ENCODE measurements around the gene SLC24A3.

Gene SLC24A3

GRCh38 chr20:19495905-19496703 is 283.7 kb downstream of the SLC24A3 start:
- no peak for TF ChIP-seq CTCF (IDR thresholded peaks at IDR 0.05; ENCODE audit: borderline replicate concordance, insufficient read depth, low read depth, low read length)
- H3K4me3 ChIP-seq (ENCODE audit: low read depth, low read length) = no peak overlapping the region

GRCh38 chr20:19497064-19497463 is 284.6 kb downstream of the SLC24A3 start:
- H3K4me3 ChIP-seq (ENCODE audit: low read depth, low read length) = no peak overlapping the region
- no peak for TF ChIP-seq CTCF (IDR thresholded peaks at IDR 0.05; ENCODE audit: borderline replicate concordance, insufficient read depth, low read depth, low read length)

- H3K4me3 ChIP-seq (ENCODE audit: low read depth, low read length) = no peak overlapping the region
- TF ChIP-seq CTCF (IDR thresholded peaks at IDR 0.05; ENCODE audit: borderline replicate concordance, insufficient read depth, low read depth, low read length) = no peak
Observed at GRCh38 chr20:19498756-19499155, 286.3 kb downstream of the SLC24A3 start.

- no peak for TF ChIP-seq CTCF (IDR thresholded peaks at IDR 0.05; ENCODE audit: borderline replicate concordance, insufficient read depth, low read depth, low read length)
- no peak overlapping the region for H3K4me3 ChIP-seq (ENCODE audit: low read depth, low read length)
Observed at GRCh38 chr20:19501476-19502115, 289.2 kb downstream of the SLC24A3 start.

GRCh38 chr20:19502169-19502568 is 289.7 kb downstream of the SLC24A3 start:
- TF ChIP-seq CTCF (IDR thresholded peaks at IDR 0.05; ENCODE audit: borderline replicate concordance, insufficient read depth, low read depth, low read length) = no peak
- no peak overlapping the region for H3K4me3 ChIP-seq (ENCODE audit: low read depth, low read length)

- no peak overlapping the region for H3K4me3 ChIP-seq (ENCODE audit: low read depth, low read length)
- TF ChIP-seq CTCF (IDR thresholded peaks at IDR 0.05; ENCODE audit: borderline replicate concordance, insufficient read depth, low read depth, low read length) = no peak
Observed at GRCh38 chr20:19504251-19504650, 291.8 kb downstream of the SLC24A3 start.

GRCh38 chr20:19506021-19506420 is 293.6 kb downstream of the SLC24A3 start:
- no peak for TF ChIP-seq CTCF (IDR thresholded peaks at IDR 0.05; ENCODE audit: borderline replicate concordance, insufficient read depth, low read depth, low read length)
- H3K4me3 ChIP-seq (ENCODE audit: low read depth, low read length) = no peak overlapping the region
